ENCODE results near the gene BSCL2. TPM values are rescaled to one million over a fixed set of nuclear protein-coding genes. Genes with fewer than 3 reads are reported as not detected.

The BSCL2 gene
- total RNA-seq, 1 experiment from 2014 or later: 77.4 TPM

DNA sequence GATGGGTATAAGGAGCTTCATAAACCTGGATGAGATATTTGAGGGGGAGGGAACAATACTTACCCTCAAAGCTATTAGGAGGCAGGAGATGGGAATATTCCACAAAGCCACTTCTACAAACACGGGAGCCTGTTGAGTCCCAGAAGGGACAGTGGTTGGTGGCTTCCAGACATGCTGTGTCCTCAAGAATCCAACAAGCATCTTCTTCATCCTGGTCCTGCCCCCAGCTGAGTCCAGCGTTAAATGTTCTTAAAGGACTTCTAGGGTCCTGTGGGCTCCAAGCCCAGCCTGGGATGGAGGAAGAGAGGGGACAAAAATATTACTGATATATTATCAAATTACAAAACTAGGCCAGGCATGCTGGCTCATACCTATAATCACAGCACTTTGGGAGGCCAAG is 39.8 kb downstream of the BSCL2 start:
- Histone ChIP-seq H3K9ac (ENCODE audit: extremely low read depth, insufficient read length, low read length) (no peak overlapping the region), H3K18ac (ENCODE audit: insufficient read length, low read depth, low read length) (no peak overlapping the region), H3K4me1 (ENCODE audit: insufficient read depth, low read length) (peaks cover 2% of the 10 kb centered on the region; the same call in 1 of the 2 replicates), H3K23ac (ENCODE audit: insufficient read length, low read depth, low read length) (no peak overlapping the region), H4K91ac (ENCODE audit: insufficient read length, low read depth, low read length) (no peak overlapping the region), H2BK120ac (ENCODE audit: low read depth, low read length, poor library complexity, severe bottlenecking) (no peak overlapping the region), H3K79me2 (ENCODE audit: insufficient read depth, low read length) (peaks cover 3% of the 10 kb centered on the region; the same call in 1 of the 2 replicates), H3K4me2 (ENCODE audit: insufficient read depth, insufficient read length, low read length) (peak overlapping the region; percentile 86), H3K9me3 (ENCODE audit: control insufficient read depth, low read depth, low read length) (no peaks in the 10 kb centered on the region), H3K4ac (ENCODE audit: low read depth, low read length) (no peak overlapping the region), H3K27me3 (ENCODE audit: insufficient read depth, low read length) (no peaks in the 10 kb centered on the region), H3K23me2 (ENCODE audit: insufficient read length, low read depth, low read length, poor library complexity, severe bottlenecking) (peaks cover 17% of the 10 kb centered on the region), H2BK15ac (ENCODE audit: low read depth, low read length) (no peak overlapping the region), H2BK5ac (ENCODE audit: insufficient read length, low read length) (no peak overlapping the region), H4K20me1 (ENCODE audit: control insufficient read depth, insufficient read depth, insufficient read length) (no peaks in the 10 kb centered on the region), H2BK20ac (ENCODE audit: low read depth, low read length, poor library complexity, severe bottlenecking) (no peak overlapping the region), H3K56ac (ENCODE audit: insufficient read length, low read depth, low read length) (no peak overlapping the region), H2BK12ac (ENCODE audit: insufficient read length, low read depth, low read length) (no peak overlapping the region), H3T11ph (ENCODE audit: low read length) (no peak overlapping the region), H3K27ac (ENCODE audit: insufficient read length, low read depth, low read length) (no peak overlapping the region), H4K8ac (replicated peaks; ENCODE audit: insufficient read length, low read depth, low read length) (no peak overlapping the region), H2AK5ac (ENCODE audit: insufficient read length, low read length) (no peak overlapping the region), H2AFZ (ENCODE audit: low read length) (no peak overlapping the region), H4K5ac (ENCODE audit: insufficient read length, low read depth, low read length) (no peak overlapping the region), H3K79me1 (ENCODE audit: insufficient read depth, low read depth, low read length, poor library complexity, severe bottlenecking) (no peaks in the 10 kb centered on the region), H3K14ac (ENCODE audit: insufficient read depth, low read length) (no peak overlapping the region)
- no peak for DNase-seq
- Mint-ChIP-seq H3K4me3 (peak overlapping the region; percentile 94 to 99; a peak in 4 of 5 replicates), H3K4me1 (peaks cover 23 to 29% of the 10 kb centered on the region in 2 experiments), H3K9me3 (no peaks in the 10 kb centered on the region; a peak in 1 of 5 replicates), H3K27me3 (ENCODE audit: low read depth) (no peaks in the 10 kb centered on the region; the same call in none of the 2 replicates), H3K36me3 (ENCODE audit: insufficient read depth in 1 of 3, low read depth in 3 of 3) (peaks cover 28 to 43% (median 29%) of the 10 kb centered on the region in 3 experiments), H3K27ac (peak overlapping the region in 1 of 3 experiments; percentile 90; a peak in 2 of 7 replicates)
- WGBS (ENCODE audit: extremely low coverage, insufficient read length, low lambda C conversion rate): no CpG with 5 or more reads among the region's 2 CpGs
- TF ChIP-seq, protein P1, sequence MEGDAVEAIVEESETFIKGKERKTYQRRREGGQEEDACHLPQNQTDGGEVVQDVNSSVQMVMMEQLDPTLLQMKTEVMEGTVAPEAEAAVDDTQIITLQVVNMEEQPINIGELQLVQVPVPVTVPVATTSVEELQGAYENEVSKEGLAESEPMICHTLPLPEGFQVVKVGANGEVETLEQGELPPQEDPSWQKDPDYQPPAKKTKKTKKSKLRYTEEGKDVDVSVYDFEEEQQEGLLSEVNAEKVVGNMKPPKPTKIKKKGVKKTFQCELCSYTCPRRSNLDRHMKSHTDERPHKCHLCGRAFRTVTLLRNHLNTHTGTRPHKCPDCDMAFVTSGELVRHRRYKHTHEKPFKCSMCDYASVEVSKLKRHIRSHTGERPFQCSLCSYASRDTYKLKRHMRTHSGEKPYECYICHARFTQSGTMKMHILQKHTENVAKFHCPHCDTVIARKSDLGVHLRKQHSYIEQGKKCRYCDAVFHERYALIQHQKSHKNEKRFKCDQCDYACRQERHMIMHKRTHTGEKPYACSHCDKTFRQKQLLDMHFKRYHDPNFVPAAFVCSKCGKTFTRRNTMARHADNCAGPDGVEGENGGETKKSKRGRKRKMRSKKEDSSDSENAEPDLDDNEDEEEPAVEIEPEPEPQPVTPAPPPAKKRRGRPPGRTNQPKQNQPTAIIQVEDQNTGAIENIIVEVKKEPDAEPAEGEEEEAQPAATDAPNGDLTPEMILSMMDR (conservative IDR thresholded peaks at IDR 0.05): no peak
